ENCODE results near the gene RPL27. TPM values are rescaled to one million over a fixed set of nuclear protein-coding genes. Genes with fewer than 3 reads are reported as not detected.
A peak's percentile ranks its signal among the peaks of the same experiment; 100 is the strongest.
"Not testable (repeated sequence)": the region's sequence is repeated elsewhere in the genome, so short reads cannot be mapped to it uniquely, and the experiment has no call there.

Gene RPL27
- total RNA-seq, 1 experiment from 2014 or later: 2,567 TPM

DNA sequence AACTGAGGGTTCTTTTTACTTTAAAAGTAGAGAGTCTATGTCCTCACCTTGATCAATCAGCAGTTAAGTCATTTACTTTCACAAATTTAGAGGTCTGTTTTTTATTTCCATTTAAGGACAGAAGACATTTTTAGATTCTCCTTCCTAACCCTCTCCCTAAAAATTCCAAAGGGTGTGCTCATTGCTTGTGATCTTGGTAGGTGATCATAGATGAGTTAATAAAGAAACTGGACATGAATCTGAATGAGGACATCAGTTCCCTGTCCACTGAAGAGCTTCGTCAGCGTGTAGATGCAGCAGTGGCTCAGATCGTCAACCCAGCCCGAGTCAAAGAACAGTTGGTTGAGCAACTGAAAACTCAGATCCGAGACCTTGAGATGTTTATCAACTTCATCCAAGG, 9.1 kb upstream of the RPL27 start:
- Histone ChIP-seq H2AFZ (ENCODE audit: low read length) (no peak overlapping the region), H3K27me3 (ENCODE audit: low read length) (no peaks in the 10 kb centered on the region), H3K27ac (ENCODE audit: low read length) (no peak overlapping the region), H3K36me3 (ENCODE audit: insufficient read depth, low read length) (peaks cover 61% of the 10 kb centered on the region), H3K9ac (ENCODE audit: low read length) (no peak overlapping the region), H3K4me2 (ENCODE audit: low read depth, low read length, poor library complexity, severe bottlenecking) (no peak overlapping the region), H3K4me1 (ENCODE audit: low read length) (peaks cover 17% of the 10 kb centered on the region), H3K9me2 (replicated peaks; ENCODE audit: insufficient read depth, low read length) (no peaks in the 10 kb centered on the region), H3K79me2 (ENCODE audit: low read length) (peaks cover 31% of the 10 kb centered on the region), H3K9me3 (ENCODE audit: low read length) (no peaks in the 10 kb centered on the region), H3K4me3 (ENCODE audit: low read length) (no peak overlapping the region), H4K20me1 (ENCODE audit: insufficient read depth, low read depth, low read length) (no peaks in the 10 kb centered on the region)
- no peak for DNase-seq

DNA sequence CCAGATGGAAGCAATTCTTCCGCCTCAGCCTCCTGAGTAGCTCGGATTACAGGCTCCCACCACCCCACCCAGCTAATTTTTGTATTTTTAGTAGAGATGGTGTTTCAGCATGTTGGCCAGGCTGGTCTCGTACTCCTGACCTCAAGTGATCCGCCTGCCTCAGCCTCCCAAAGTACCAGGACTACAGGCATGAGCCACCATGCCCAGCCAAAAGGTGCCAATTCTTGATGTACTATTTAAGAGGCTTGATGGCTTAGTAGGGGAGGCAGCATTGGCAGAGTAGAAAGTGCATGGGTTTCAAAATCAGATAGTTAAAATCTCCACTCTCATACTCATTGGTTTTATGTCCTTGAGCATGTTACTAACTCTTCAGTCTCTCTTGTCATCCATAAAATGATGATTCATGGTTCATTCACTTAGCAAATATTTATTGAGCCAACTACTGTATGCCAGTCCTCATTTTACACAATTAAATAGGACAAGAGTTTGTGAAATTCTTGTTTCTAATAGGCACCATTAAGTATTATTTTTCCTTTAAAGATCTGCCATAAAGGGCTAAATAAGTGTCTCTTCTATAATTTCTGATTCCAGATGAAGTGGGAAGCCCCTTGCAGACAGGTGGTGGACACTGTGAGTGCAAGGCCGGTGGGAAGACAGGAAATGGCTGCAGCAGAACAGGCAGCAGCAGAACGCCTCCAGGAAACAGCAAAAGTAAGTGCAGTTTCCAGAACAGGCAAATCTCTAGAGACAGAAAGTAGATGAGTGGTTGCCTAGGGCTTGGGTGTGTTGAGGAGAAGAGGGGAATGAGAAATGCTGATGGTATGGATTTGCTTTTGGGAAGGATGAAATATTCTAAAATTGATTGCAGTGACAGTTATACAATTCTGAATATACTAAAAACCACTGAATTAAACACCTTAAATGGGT, 8.2 kb upstream of the RPL27 start:
- no peak for DNase-seq
- no peak overlapping the region for H3K4me3 ChIP-seq (ENCODE audit: low read length)
- no peak overlapping the region for H3K27ac ChIP-seq (ENCODE audit: low read length)
- peaks cover 61% of the 10 kb centered on the region for H3K36me3 ChIP-seq (ENCODE audit: insufficient read depth, low read length)
- H4K20me1 ChIP-seq (ENCODE audit: insufficient read depth, low read depth, low read length): no peaks in the 10 kb centered on the region
- no peaks in the 10 kb centered on the region for H3K9me3 ChIP-seq (ENCODE audit: low read length)
- no peaks in the 10 kb centered on the region for H3K27me3 ChIP-seq (ENCODE audit: low read length)
- H3K79me2 ChIP-seq (ENCODE audit: low read length): peaks cover 24% of the 10 kb centered on the region
- H3K9me2 ChIP-seq (replicated peaks; ENCODE audit: insufficient read depth, low read length): no peaks in the 10 kb centered on the region
- no peak overlapping the region for H3K9ac ChIP-seq (ENCODE audit: low read length)
- H2AFZ ChIP-seq (ENCODE audit: low read length): no peak overlapping the region
- H3K4me2 ChIP-seq (ENCODE audit: low read depth, low read length, poor library complexity, severe bottlenecking): no peak overlapping the region
- H3K4me1 ChIP-seq (ENCODE audit: low read length): peaks cover 9% of the 10 kb centered on the region

DNA sequence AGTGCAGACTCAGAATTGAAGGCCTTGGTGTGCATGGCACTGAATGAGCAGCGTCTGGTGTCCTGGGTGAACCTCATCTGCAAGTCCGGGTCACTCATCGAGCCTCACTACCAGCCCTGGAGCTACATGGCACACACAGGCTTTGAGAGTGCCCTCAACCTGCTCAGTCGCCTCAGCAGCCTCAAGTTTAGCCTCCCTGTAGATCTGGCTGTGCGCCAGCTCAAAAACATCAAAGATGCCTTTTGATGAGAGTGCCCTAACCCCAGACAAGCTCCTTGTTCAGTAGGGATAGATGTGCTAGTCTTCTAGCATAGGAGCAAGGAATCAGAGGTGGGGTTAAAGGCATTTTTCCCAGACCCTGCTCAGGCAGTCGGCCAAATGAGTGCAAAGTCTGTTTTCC, 6.7 kb upstream of the RPL27 start:
- Histone ChIP-seq H2AFZ (ENCODE audit: low read length) (no peak overlapping the region), H3K9ac (ENCODE audit: low read length) (no peak overlapping the region), H3K36me3 (ENCODE audit: insufficient read depth, low read length) (peaks cover 53% of the 10 kb centered on the region), H3K79me2 (ENCODE audit: low read length) (peaks cover 11% of the 10 kb centered on the region), H3K9me3 (ENCODE audit: low read length) (no peaks in the 10 kb centered on the region), H3K9me2 (replicated peaks; ENCODE audit: insufficient read depth, low read length) (no peaks in the 10 kb centered on the region), H3K4me3 (ENCODE audit: low read length) (no peak overlapping the region), H3K27me3 (ENCODE audit: low read length) (no peaks in the 10 kb centered on the region), H3K27ac (ENCODE audit: low read length) (no peak overlapping the region), H3K4me2 (ENCODE audit: low read depth, low read length, poor library complexity, severe bottlenecking) (no peak overlapping the region), H3K4me1 (ENCODE audit: low read length) (no peaks in the 10 kb centered on the region), H4K20me1 (ENCODE audit: insufficient read depth, low read depth, low read length) (no peaks in the 10 kb centered on the region)
- DNase-seq: no peak

DNA sequence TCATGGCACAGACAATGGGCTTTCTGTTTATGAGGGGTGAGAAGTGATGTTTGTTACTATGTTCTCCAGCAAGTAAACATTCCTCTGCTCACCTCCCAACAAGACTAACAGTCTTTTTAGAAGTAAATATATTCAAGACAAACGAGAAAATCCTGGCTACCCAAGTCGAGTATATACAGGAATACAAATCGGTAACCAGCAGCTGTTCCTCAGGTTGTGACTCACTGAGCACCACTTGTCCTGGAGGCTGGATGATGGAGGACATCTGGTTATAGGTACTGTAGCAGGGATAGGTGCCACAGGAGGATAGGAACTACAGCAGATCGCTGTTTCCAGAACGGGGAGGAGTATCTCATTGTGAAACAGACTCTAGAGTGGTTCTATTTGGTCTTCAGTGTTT, 5.3 kb upstream of the RPL27 start:
- H2AFZ ChIP-seq (ENCODE audit: low read length): no peak overlapping the region
- no peak overlapping the region for H3K4me2 ChIP-seq (ENCODE audit: low read depth, low read length, poor library complexity, severe bottlenecking)
- H3K4me3 ChIP-seq (ENCODE audit: low read length): no peak overlapping the region
- H3K36me3 ChIP-seq (ENCODE audit: insufficient read depth, low read length): peaks cover 41% of the 10 kb centered on the region
- peaks cover 12% of the 10 kb centered on the region for H3K4me1 ChIP-seq (ENCODE audit: low read length)
- no peak for DNase-seq
- no peaks in the 10 kb centered on the region for H3K27me3 ChIP-seq (ENCODE audit: low read length)
- H3K9ac ChIP-seq (ENCODE audit: low read length): no peak overlapping the region
- no peaks in the 10 kb centered on the region for H3K9me2 ChIP-seq (replicated peaks; ENCODE audit: insufficient read depth, low read length)
- 0 out of 2 replicates have a peak, but pooled peaks cover 2% of the 10 kb centered on the region for H3K79me2 ChIP-seq (ENCODE audit: low read length)
- no peak overlapping the region for H3K27ac ChIP-seq (ENCODE audit: low read length)
- H4K20me1 ChIP-seq (ENCODE audit: insufficient read depth, low read depth, low read length): no peaks in the 10 kb centered on the region
- H3K9me3 ChIP-seq (ENCODE audit: low read length): no peaks in the 10 kb centered on the region

DNA sequence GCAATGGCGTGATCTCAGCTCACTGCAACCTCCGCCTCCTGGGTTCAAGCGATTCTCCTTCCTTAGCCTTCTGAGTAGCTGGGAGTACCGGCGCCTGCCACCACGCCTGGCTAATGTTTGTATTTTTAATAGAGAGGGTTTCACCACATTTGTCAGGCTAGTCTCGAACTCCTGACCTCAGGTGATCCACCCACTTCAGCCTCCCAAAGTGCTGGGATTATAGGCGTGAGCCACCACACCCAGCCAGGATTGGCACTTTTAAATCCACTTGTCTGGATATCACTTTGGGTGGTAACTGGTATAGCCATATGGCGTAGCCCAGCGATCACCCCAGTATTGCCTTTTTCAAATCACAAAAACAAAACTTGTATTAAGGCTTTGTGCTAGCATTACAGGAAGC, 4.3 kb upstream of the RPL27 start:
- not testable (repeated sequence) for H2AFZ ChIP-seq (ENCODE audit: low read length); H3K9me3 ChIP-seq (ENCODE audit: low read length); H3K4me3 ChIP-seq (ENCODE audit: low read length); H3K9ac ChIP-seq (ENCODE audit: low read length); H4K20me1 ChIP-seq (ENCODE audit: insufficient read depth, low read depth, low read length); H3K79me2 ChIP-seq (ENCODE audit: low read length); H3K27ac ChIP-seq (ENCODE audit: low read length); H3K4me2 ChIP-seq (ENCODE audit: low read depth, low read length, poor library complexity, severe bottlenecking); H3K27me3 ChIP-seq (ENCODE audit: low read length); DNase-seq; H3K9me2 ChIP-seq (replicated peaks; ENCODE audit: insufficient read depth, low read length)
- Histone ChIP-seq H3K4me1 (ENCODE audit: low read length) (peaks cover 12% of the 10 kb centered on the region), H3K36me3 (ENCODE audit: insufficient read depth, low read length) (peaks cover 35% of the 10 kb centered on the region)

DNA sequence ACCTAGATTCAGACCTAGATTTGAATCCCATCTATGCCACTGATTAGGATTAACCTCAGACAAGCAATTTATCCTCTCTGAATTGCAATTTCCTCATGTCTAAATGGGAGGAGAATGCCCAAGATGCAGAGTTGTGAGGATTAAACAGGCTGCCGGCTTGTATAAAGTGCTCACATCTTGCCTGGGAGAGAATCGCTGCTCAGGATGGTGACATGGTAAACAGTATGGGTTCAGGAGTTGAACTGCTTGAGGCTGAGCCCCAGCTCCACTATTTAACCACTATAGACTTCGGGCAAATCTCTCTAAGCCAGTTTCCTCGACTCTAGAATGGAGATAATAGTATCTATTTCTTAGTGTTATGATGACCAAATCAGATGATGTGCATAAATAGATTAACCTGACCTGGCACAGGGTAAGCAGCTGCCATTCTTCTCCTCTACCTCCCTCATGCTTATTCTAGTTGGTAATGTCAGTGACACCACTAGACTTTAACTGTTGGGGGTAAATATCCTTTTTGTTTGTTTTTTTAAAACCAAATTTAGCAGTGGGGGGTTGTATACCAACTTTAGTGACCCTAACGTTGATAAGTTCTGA, 732 bp upstream of the RPL27 start:
- Histone ChIP-seq H3K9me3 (ENCODE audit: low read length) (no peaks in the 10 kb centered on the region), H3K4me2 (ENCODE audit: low read depth, low read length, poor library complexity, severe bottlenecking) (peak overlapping the region; percentile 75), H3K27ac (ENCODE audit: low read length) (peak overlapping the region; percentile 63), H3K36me3 (ENCODE audit: insufficient read depth, low read length) (peaks cover 28% of the 10 kb centered on the region), H3K9ac (ENCODE audit: low read length) (peak overlapping the region; percentile 62), H3K9me2 (replicated peaks; ENCODE audit: insufficient read depth, low read length) (no peaks in the 10 kb centered on the region), H2AFZ (ENCODE audit: low read length) (peak overlapping the region; percentile 40; the same call in 1 of the 2 replicates), H3K27me3 (ENCODE audit: low read length) (no peaks in the 10 kb centered on the region), H4K20me1 (ENCODE audit: insufficient read depth, low read depth, low read length) (peaks cover 18% of the 10 kb centered on the region), H3K4me1 (ENCODE audit: low read length) (peaks cover 22% of the 10 kb centered on the region), H3K4me3 (ENCODE audit: low read length) (peak overlapping the region; percentile 63), H3K79me2 (ENCODE audit: low read length) (peaks cover 19% of the 10 kb centered on the region)
- DNase-seq: no peak

DNA sequence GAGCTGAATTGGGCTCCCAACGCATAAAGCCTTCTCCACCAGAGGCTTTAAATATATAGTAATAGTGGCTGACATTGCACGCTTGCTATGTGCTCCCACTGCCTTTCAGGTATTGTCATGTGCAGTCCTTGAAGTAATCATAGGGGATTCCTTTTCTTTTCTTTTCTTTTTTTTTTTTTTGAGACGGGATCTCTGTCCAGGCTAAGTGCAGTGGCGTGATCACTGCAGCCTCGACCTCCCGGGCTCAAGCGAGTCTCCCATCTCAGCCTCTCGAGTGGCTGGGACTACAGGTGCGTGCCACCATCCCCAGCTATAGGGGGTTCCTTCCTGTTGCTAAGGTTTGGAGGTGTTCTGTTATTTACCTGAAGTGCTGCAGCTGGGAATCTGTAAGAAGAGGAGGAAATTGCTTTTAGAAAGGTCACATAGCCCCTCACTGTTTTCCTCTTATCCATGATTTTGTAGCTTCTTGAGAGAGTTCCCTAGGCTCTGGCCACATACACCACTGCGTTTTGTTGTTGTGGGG, 845 bp downstream of the RPL27 start:
- H3K9me2 ChIP-seq (replicated peaks; ENCODE audit: insufficient read depth, low read length): no peaks in the 10 kb centered on the region
- DNase-seq: no peak
- peaks cover 22% of the 10 kb centered on the region for H3K4me1 ChIP-seq (ENCODE audit: low read length)
- peak overlapping the region; percentile 87 for H3K27ac ChIP-seq (ENCODE audit: low read length)
- H3K4me2 ChIP-seq (ENCODE audit: low read depth, low read length, poor library complexity, severe bottlenecking): peak overlapping the region; percentile 90
- peak overlapping the region; percentile 99 for H3K9ac ChIP-seq (ENCODE audit: low read length)
- no peaks in the 10 kb centered on the region for H3K9me3 ChIP-seq (ENCODE audit: low read length)
- H4K20me1 ChIP-seq (ENCODE audit: insufficient read depth, low read depth, low read length): peaks cover 18% of the 10 kb centered on the region
- H3K27me3 ChIP-seq (ENCODE audit: low read length): no peaks in the 10 kb centered on the region
- no peak overlapping the region for H2AFZ ChIP-seq (ENCODE audit: low read length)
- H3K36me3 ChIP-seq (ENCODE audit: insufficient read depth, low read length): peaks cover 24% of the 10 kb centered on the region
- peaks cover 19% of the 10 kb centered on the region for H3K79me2 ChIP-seq (ENCODE audit: low read length)
- H3K4me3 ChIP-seq (ENCODE audit: low read length): peak overlapping the region; percentile 98

DNA sequence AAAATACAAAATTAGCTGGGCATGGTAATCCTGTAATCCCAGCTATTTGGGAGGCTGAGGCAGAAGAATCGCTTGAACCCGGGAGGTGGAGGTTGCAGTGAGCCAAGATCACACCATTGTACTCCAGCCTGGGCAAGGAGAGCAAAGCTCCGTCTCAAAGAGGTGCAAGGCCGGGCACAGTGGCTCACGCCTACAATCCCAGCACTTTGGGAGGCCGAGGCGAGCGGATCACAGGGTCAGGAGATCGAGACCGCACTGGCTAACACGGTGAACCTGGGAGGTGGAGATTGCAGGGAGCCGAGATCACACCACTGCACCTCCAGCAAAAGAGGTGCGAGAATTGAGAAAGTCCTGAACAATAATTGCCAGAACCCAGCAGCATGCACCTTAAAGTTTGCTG, 2.7 kb downstream of the RPL27 start:
- H3K4me1 ChIP-seq (ENCODE audit: low read length): peaks cover 22% of the 10 kb centered on the region
- peaks cover 18% of the 10 kb centered on the region for H4K20me1 ChIP-seq (ENCODE audit: insufficient read depth, low read depth, low read length)
- not testable (repeated sequence) for H3K27me3 ChIP-seq (ENCODE audit: low read length); H3K4me3 ChIP-seq (ENCODE audit: low read length); H3K9me3 ChIP-seq (ENCODE audit: low read length); H3K4me2 ChIP-seq (ENCODE audit: low read depth, low read length, poor library complexity, severe bottlenecking); H3K9me2 ChIP-seq (replicated peaks; ENCODE audit: insufficient read depth, low read length); H3K27ac ChIP-seq (ENCODE audit: low read length); H3K9ac ChIP-seq (ENCODE audit: low read length); H2AFZ ChIP-seq (ENCODE audit: low read length)
- DNase-seq: peak; percentile 43
- peaks cover 24% of the 10 kb centered on the region for H3K36me3 ChIP-seq (ENCODE audit: insufficient read depth, low read length)
- H3K79me2 ChIP-seq (ENCODE audit: low read length): peaks cover 19% of the 10 kb centered on the region
